Measurements from ENCODE around the gene PSMC3IP. TPM values are rescaled to one million over a fixed set of nuclear protein-coding genes. Genes with fewer than 3 reads are reported as not detected.

Gene PSMC3IP
- total and polyA plus RNA-seq, 2 experiments from 2014 or later, result 1.9 to 3.7 TPM

DNA sequence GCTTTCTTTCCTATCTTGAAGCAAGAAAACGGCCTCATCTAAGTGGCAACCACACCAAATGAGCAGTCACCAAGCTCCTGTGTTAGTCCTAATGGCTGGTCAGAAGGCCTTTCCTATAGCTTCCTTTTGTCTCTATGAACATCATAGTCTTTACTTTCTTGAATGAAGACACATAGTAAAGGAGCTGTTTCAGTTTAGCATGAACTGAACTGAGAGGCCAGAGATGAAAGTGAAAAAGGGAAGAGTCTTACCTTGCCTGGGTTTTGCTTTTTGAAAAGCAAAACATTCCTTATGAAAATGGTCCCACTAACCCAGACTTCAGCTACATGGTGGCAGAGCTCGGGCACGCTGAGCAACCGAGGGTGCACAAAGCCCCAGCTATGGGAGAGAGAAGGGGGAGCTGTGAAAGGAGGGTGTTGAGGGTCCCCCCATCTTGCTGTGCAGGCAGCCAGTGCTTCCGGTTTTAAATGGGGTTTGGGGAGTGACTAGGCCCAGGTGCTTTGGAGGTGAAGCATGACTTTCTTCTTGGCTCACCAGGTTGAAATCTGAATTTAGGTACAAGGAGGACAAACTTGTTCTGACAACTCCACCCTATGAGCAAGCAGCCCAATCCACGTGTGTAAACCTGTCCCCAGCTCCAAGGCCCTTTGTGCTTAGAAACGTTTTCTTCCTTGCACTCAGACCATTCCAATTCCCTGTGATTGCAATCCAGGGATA is 9.1 kb upstream of the PSMC3IP start:
- H4K20me1 ChIP-seq (ENCODE audit: insufficient read depth, poor library complexity, severe bottlenecking), result no peaks in the 10 kb centered on the region
- H3K4me1 ChIP-seq (ENCODE audit: insufficient read depth), result no peaks in the 10 kb centered on the region
- H3K4me2 ChIP-seq, result no peak overlapping the region
- no peaks in the 10 kb centered on the region for H3K9me2 ChIP-seq (replicated peaks; ENCODE audit: insufficient read depth)
- H3K27ac ChIP-seq, result no peak overlapping the region
- no peak for DNase-seq (ENCODE audit: low spot score)
- no peaks in the 10 kb centered on the region for H3K79me2 ChIP-seq
- no peak for TF ChIP-seq EZH2phosphoT487 (IDR thresholded peaks at IDR 0.05; ENCODE audit: low read depth, severe bottlenecking, unreplicated experiment)
- TF ChIP-seq, protein P1, sequence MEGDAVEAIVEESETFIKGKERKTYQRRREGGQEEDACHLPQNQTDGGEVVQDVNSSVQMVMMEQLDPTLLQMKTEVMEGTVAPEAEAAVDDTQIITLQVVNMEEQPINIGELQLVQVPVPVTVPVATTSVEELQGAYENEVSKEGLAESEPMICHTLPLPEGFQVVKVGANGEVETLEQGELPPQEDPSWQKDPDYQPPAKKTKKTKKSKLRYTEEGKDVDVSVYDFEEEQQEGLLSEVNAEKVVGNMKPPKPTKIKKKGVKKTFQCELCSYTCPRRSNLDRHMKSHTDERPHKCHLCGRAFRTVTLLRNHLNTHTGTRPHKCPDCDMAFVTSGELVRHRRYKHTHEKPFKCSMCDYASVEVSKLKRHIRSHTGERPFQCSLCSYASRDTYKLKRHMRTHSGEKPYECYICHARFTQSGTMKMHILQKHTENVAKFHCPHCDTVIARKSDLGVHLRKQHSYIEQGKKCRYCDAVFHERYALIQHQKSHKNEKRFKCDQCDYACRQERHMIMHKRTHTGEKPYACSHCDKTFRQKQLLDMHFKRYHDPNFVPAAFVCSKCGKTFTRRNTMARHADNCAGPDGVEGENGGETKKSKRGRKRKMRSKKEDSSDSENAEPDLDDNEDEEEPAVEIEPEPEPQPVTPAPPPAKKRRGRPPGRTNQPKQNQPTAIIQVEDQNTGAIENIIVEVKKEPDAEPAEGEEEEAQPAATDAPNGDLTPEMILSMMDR (IDR thresholded peaks at IDR 0.05; ENCODE audit: poor library complexity), result no peak
- no peak for TF ChIP-seq EZH2 (IDR thresholded peaks at IDR 0.05; ENCODE audit: borderline replicate concordance)
- H3K4me3 ChIP-seq, result no peak overlapping the region
- WGBS (ENCODE audit: low lambda C conversion rate, missing lambda C conversion rate), result 91% methylated on average over 7 of the region's 7 CpGs
- H3K36me3 ChIP-seq (replicated peaks; ENCODE audit: insufficient read depth, low read depth), result no peaks in the 10 kb centered on the region
- H3K27me3 ChIP-seq, result no peaks in the 10 kb centered on the region
- no peak overlapping the region for H2AFZ ChIP-seq
- no peaks in the 10 kb centered on the region for H3K9me3 ChIP-seq (ENCODE audit: low read depth)

- Histone ChIP-seq H3K4me3 (no peak overlapping the region), H3K27ac (no peak overlapping the region)
- 92% methylated on average over 1 of the region's 1 CpG for WGBS (ENCODE audit: low lambda C conversion rate, missing lambda C conversion rate)
Measured at GRCh38 chr17:42585353-42585752, 7.8 kb upstream of the PSMC3IP start.

DNA sequence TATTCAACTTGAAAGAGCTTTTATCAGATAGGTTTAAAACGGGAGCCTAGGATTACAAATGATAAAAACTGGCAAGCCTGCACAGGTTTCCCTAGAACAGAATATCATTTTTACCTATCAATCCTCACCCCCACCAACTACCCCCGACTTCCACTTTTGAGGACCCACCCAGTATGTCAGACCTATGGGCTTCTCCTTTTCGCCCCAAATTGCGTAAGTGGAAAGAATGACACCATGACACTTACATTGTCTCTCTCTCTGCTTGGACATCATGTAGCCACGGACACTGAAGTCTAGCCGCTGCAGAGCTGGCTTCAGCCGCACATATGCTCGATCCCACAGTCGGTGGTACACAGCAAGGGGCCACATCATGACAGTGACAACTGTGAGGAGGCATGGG is 7.4 kb upstream of the PSMC3IP start:
- no peaks in the 10 kb centered on the region for H3K4me1 ChIP-seq (ENCODE audit: insufficient read depth)
- no peaks in the 10 kb centered on the region for H3K79me2 ChIP-seq
- no peak for TF ChIP-seq EZH2phosphoT487 (IDR thresholded peaks at IDR 0.05; ENCODE audit: low read depth, severe bottlenecking, unreplicated experiment)
- TF ChIP-seq, protein P1 (IDR thresholded peaks at IDR 0.05; ENCODE audit: poor library complexity), result no peak
- no peak for TF ChIP-seq EZH2 (IDR thresholded peaks at IDR 0.05; ENCODE audit: borderline replicate concordance)
- H4K20me1 ChIP-seq (ENCODE audit: insufficient read depth, poor library complexity, severe bottlenecking), result no peaks in the 10 kb centered on the region
- H3K4me3 ChIP-seq, result no peak overlapping the region
- H3K9me3 ChIP-seq (ENCODE audit: low read depth), result no peaks in the 10 kb centered on the region
- H3K27ac ChIP-seq, result no peak overlapping the region
- H2AFZ ChIP-seq, result no peak overlapping the region
- no peaks in the 10 kb centered on the region for H3K36me3 ChIP-seq (replicated peaks; ENCODE audit: insufficient read depth, low read depth)
- H3K9me2 ChIP-seq (replicated peaks; ENCODE audit: insufficient read depth), result no peaks in the 10 kb centered on the region
- no peak overlapping the region for H3K4me2 ChIP-seq
- no peaks in the 10 kb centered on the region for H3K27me3 ChIP-seq
- DNase-seq (ENCODE audit: low spot score), result no peak
- 96% methylated on average over 9 of the region's 9 CpGs for WGBS (ENCODE audit: low lambda C conversion rate, missing lambda C conversion rate)

More at GRCh38 chr17:42585353-42585752, 7.8 kb upstream of the PSMC3IP start:
- Histone ChIP-seq H3K9me3 (ENCODE audit: low read depth) (no peaks in the 10 kb centered on the region), H3K4me1 (ENCODE audit: insufficient read depth) (no peaks in the 10 kb centered on the region), H4K20me1 (ENCODE audit: insufficient read depth, poor library complexity, severe bottlenecking) (no peaks in the 10 kb centered on the region), H2AFZ (no peak overlapping the region), H3K4me2 (no peak overlapping the region), H3K9me2 (replicated peaks; ENCODE audit: insufficient read depth) (no peaks in the 10 kb centered on the region), H3K27me3 (no peaks in the 10 kb centered on the region), H3K79me2 (no peaks in the 10 kb centered on the region), H3K36me3 (replicated peaks; ENCODE audit: insufficient read depth, low read depth) (no peaks in the 10 kb centered on the region)
- no peak for DNase-seq (ENCODE audit: low spot score)
- TF ChIP-seq, protein P1 (IDR thresholded peaks at IDR 0.05; ENCODE audit: poor library complexity), result no peak

All from hepatocyte (in vitro differentiated cells).